ENCODE data around the gene ASCL4. TPM values are rescaled to one million over a fixed set of nuclear protein-coding genes. Genes with fewer than 3 reads are reported as not detected.

ASCL4 gene
- total and polyA plus RNA-seq, 2 experiments from 2014 or later: not detected

DNA sequence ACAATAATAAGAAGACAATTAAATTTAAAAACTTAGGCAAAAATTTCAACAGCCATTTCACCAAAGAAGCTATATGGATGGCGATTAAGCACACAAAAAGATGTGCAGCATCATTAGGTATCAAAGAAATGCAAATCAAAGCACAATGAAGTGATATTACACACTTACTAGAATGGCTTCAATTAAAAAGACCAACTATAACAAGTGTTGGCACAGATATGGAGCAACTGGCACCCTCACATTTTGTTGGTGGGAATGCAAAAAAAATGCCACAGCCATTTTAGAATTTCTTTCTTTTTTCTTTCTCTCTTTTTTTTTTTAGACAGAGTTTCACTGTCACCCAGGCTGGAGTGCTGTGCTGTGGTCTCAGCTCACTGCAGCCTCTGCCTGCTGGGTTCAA is 11.6 kb upstream of the ASCL4 start:
- no peak overlapping the region for H3K4me3 ChIP-seq
- TF ChIP-seq, protein P1, sequence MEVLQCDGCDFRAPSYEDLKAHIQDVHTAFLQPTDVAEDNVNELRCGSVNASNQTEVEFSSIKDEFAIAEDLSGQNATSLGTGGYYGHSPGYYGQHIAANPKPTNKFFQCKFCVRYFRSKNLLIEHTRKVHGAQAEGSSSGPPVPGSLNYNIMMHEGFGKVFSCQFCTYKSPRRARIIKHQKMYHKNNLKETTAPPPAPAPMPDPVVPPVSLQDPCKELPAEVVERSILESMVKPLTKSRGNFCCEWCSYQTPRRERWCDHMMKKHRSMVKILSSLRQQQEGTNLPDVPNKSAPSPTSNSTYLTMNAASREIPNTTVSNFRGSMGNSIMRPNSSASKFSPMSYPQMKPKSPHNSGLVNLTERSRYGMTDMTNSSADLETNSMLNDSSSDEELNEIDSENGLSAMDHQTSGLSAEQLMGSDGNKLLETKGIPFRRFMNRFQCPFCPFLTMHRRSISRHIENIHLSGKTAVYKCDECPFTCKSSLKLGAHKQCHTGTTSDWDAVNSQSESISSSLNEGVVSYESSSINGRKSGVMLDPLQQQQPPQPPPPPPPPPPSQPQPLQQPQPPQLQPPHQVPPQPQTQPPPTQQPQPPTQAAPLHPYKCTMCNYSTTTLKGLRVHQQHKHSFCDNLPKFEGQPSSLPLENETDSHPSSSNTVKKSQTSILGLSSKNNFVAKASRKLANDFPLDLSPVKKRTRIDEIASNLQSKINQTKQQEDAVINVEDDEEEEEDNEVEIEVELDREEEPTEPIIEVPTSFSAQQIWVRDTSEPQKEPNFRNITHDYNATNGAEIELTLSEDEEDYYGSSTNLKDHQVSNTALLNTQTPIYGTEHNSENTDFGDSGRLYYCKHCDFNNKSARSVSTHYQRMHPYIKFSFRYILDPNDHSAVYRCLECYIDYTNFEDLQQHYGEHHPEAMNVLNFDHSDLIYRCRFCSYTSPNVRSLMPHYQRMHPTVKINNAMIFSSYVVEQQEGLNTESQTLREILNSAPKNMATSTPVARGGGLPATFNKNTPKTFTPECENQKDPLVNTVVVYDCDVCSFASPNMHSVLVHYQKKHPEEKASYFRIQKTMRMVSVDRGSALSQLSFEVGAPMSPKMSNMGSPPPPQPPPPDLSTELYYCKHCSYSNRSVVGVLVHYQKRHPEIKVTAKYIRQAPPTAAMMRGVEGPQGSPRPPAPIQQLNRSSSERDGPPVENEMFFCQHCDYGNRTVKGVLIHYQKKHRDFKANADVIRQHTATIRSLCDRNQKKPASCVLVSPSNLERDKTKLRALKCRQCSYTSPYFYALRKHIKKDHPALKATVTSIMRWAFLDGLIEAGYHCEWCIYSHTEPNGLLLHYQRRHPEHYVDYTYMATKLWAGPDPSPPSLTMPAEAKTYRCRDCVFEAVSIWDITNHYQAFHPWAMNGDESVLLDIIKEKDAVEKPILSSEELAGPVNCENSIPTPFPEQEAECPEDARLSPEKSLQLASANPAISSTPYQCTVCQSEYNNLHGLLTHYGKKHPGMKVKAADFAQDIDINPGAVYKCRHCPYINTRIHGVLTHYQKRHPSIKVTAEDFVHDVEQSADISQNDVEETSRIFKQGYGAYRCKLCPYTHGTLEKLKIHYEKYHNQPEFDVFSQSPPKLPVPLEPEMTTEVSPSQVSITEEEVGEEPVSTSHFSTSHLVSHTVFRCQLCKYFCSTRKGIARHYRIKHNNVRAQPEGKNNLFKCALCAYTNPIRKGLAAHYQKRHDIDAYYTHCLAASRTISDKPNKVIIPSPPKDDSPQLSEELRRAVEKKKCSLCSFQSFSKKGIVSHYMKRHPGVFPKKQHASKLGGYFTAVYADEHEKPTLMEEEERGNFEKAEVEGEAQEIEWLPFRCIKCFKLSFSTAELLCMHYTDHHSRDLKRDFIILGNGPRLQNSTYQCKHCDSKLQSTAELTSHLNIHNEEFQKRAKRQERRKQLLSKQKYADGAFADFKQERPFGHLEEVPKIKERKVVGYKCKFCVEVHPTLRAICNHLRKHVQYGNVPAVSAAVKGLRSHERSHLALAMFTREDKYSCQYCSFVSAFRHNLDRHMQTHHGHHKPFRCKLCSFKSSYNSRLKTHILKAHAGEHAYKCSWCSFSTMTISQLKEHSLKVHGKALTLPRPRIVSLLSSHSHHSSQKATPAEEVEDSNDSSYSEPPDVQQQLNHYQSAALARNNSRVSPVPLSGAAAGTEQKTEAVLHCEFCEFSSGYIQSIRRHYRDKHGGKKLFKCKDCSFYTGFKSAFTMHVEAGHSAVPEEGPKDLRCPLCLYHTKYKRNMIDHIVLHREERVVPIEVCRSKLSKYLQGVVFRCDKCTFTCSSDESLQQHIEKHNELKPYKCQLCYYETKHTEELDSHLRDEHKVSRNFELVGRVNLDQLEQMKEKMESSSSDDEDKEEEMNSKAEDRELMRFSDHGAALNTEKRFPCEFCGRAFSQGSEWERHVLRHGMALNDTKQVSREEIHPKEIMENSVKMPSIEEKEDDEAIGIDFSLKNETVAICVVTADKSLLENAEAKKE (CRISPR knock-in tag; IDR thresholded peaks at IDR 0.05): no peak
- TF ChIP-seq JUNB (IDR thresholded peaks at IDR 0.05; ENCODE audit: unreplicated experiment) (no peak), EZH2 (IDR thresholded peaks at IDR 0.05; ENCODE audit: low read depth, unreplicated experiment) (no peak), ZNF331 (CRISPR knock-in tag; IDR thresholded peaks at IDR 0.05; ENCODE audit: low read depth) (no peak), EZH2phosphoT487 (IDR thresholded peaks at IDR 0.05; ENCODE audit: unreplicated experiment) (no peak), ZNF114 (CRISPR knock-in tag; IDR thresholded peaks at IDR 0.05) (no peak), CREB1 (CRISPR knock-in tag; IDR thresholded peaks at IDR 0.05; ENCODE audit: low read depth) (no peak), POLR2AphosphoS5 (IDR thresholded peaks at IDR 0.05; ENCODE audit: low read depth) (no peak), STAT1 (IDR thresholded peaks at IDR 0.05; ENCODE audit: unreplicated experiment) (no peak), NANOG (IDR thresholded peaks at IDR 0.05; ENCODE audit: borderline replicate concordance) (no peak)
- TF ChIP-seq, protein P2, sequence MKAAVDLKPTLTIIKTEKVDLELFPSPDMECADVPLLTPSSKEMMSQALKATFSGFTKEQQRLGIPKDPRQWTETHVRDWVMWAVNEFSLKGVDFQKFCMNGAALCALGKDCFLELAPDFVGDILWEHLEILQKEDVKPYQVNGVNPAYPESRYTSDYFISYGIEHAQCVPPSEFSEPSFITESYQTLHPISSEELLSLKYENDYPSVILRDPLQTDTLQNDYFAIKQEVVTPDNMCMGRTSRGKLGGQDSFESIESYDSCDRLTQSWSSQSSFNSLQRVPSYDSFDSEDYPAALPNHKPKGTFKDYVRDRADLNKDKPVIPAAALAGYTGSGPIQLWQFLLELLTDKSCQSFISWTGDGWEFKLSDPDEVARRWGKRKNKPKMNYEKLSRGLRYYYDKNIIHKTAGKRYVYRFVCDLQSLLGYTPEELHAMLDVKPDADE (IDR thresholded peaks at IDR 0.05): no peak
- TF ChIP-seq, protein P3, sequence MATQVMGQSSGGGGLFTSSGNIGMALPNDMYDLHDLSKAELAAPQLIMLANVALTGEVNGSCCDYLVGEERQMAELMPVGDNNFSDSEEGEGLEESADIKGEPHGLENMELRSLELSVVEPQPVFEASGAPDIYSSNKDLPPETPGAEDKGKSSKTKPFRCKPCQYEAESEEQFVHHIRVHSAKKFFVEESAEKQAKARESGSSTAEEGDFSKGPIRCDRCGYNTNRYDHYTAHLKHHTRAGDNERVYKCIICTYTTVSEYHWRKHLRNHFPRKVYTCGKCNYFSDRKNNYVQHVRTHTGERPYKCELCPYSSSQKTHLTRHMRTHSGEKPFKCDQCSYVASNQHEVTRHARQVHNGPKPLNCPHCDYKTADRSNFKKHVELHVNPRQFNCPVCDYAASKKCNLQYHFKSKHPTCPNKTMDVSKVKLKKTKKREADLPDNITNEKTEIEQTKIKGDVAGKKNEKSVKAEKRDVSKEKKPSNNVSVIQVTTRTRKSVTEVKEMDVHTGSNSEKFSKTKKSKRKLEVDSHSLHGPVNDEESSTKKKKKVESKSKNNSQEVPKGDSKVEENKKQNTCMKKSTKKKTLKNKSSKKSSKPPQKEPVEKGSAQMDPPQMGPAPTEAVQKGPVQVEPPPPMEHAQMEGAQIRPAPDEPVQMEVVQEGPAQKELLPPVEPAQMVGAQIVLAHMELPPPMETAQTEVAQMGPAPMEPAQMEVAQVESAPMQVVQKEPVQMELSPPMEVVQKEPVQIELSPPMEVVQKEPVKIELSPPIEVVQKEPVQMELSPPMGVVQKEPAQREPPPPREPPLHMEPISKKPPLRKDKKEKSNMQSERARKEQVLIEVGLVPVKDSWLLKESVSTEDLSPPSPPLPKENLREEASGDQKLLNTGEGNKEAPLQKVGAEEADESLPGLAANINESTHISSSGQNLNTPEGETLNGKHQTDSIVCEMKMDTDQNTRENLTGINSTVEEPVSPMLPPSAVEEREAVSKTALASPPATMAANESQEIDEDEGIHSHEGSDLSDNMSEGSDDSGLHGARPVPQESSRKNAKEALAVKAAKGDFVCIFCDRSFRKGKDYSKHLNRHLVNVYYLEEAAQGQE (IDR thresholded peaks at IDR 0.05; ENCODE audit: unreplicated experiment): no peak
- TF ChIP-seq, protein P4, sequence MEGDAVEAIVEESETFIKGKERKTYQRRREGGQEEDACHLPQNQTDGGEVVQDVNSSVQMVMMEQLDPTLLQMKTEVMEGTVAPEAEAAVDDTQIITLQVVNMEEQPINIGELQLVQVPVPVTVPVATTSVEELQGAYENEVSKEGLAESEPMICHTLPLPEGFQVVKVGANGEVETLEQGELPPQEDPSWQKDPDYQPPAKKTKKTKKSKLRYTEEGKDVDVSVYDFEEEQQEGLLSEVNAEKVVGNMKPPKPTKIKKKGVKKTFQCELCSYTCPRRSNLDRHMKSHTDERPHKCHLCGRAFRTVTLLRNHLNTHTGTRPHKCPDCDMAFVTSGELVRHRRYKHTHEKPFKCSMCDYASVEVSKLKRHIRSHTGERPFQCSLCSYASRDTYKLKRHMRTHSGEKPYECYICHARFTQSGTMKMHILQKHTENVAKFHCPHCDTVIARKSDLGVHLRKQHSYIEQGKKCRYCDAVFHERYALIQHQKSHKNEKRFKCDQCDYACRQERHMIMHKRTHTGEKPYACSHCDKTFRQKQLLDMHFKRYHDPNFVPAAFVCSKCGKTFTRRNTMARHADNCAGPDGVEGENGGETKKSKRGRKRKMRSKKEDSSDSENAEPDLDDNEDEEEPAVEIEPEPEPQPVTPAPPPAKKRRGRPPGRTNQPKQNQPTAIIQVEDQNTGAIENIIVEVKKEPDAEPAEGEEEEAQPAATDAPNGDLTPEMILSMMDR (conservative IDR thresholded peaks at IDR 0.05; ENCODE audit: low read depth in 2 of 2): no peak
- Mint-ChIP-seq H3K4me1 (peaks cover 15% of the 10 kb centered on the region; the same call in 2 of the 3 replicates), H3K27me3 (ENCODE audit: insufficient read depth, low read depth, poor library complexity) (peaks cover 13% of the 10 kb centered on the region), H3K4me3 (no peak overlapping the region), H3K36me3 (ENCODE audit: low read depth) (no peaks in the 10 kb centered on the region; the same call in 2 of the 3 replicates), H3K9me3 (no peaks in the 10 kb centered on the region), H3K27ac (no peak overlapping the region)
- H4K20me1 ChIP-seq (replicated peaks; ENCODE audit: insufficient read depth): peaks cover 8% of the 10 kb centered on the region; the same call in 1 of the 2 replicates
- ATAC-seq: no peak
- no peaks in the 10 kb centered on the region for H3K9me2 ChIP-seq (ENCODE audit: insufficient read depth)
- peaks cover 13% of the 10 kb centered on the region for H3K4me1 ChIP-seq (ENCODE audit: insufficient read depth)
- no peak overlapping the region for H2AFZ ChIP-seq
- H3K4me2 ChIP-seq: no peak overlapping the region
- no peak for DNase-seq (ENCODE audit: low spot score)
- no peak overlapping the region for H3K27ac ChIP-seq (ENCODE audit: low read depth)
- H3K27me3 ChIP-seq (ENCODE audit: insufficient read depth): no peaks in the 10 kb centered on the region
- H3F3A ChIP-seq (replicated peaks; ENCODE audit: low read depth): no peaks in the 10 kb centered on the region
- H3K36me3 ChIP-seq (ENCODE audit: insufficient read depth): 0 out of 2 replicates have a peak, but pooled peaks cover under 1% of the 10 kb centered on the region
- H3K79me2 ChIP-seq (replicated peaks; ENCODE audit: insufficient read depth): peaks cover 25% of the 10 kb centered on the region
